Activated CD4-positive, alpha-beta T cell treated with anti-CD3 and anti-CD28 coated beads for 24 hours (primary cell): ENCODE data around the gene GIGYF2.
A peak's percentile ranks its signal among the peaks of the same experiment; 100 is the strongest.
"Not testable (repeated sequence)": the region's sequence is repeated elsewhere in the genome, so short reads cannot be mapped to it uniquely, and the experiment has no call there.

Experiments
- DNase-seq, 2 donors: peaks; one replicate each; pipeline ENCODE4 v3.0.0-alpha.2; 2020; ENCODE audit warnings: low read depth in 2 of 2

Gene GIGYF2, protein sequence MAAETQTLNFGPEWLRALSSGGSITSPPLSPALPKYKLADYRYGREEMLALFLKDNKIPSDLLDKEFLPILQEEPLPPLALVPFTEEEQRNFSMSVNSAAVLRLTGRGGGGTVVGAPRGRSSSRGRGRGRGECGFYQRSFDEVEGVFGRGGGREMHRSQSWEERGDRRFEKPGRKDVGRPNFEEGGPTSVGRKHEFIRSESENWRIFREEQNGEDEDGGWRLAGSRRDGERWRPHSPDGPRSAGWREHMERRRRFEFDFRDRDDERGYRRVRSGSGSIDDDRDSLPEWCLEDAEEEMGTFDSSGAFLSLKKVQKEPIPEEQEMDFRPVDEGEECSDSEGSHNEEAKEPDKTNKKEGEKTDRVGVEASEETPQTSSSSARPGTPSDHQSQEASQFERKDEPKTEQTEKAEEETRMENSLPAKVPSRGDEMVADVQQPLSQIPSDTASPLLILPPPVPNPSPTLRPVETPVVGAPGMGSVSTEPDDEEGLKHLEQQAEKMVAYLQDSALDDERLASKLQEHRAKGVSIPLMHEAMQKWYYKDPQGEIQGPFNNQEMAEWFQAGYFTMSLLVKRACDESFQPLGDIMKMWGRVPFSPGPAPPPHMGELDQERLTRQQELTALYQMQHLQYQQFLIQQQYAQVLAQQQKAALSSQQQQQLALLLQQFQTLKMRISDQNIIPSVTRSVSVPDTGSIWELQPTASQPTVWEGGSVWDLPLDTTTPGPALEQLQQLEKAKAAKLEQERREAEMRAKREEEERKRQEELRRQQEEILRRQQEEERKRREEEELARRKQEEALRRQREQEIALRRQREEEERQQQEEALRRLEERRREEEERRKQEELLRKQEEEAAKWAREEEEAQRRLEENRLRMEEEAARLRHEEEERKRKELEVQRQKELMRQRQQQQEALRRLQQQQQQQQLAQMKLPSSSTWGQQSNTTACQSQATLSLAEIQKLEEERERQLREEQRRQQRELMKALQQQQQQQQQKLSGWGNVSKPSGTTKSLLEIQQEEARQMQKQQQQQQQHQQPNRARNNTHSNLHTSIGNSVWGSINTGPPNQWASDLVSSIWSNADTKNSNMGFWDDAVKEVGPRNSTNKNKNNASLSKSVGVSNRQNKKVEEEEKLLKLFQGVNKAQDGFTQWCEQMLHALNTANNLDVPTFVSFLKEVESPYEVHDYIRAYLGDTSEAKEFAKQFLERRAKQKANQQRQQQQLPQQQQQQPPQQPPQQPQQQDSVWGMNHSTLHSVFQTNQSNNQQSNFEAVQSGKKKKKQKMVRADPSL (N-terminal part only)

DNA sequence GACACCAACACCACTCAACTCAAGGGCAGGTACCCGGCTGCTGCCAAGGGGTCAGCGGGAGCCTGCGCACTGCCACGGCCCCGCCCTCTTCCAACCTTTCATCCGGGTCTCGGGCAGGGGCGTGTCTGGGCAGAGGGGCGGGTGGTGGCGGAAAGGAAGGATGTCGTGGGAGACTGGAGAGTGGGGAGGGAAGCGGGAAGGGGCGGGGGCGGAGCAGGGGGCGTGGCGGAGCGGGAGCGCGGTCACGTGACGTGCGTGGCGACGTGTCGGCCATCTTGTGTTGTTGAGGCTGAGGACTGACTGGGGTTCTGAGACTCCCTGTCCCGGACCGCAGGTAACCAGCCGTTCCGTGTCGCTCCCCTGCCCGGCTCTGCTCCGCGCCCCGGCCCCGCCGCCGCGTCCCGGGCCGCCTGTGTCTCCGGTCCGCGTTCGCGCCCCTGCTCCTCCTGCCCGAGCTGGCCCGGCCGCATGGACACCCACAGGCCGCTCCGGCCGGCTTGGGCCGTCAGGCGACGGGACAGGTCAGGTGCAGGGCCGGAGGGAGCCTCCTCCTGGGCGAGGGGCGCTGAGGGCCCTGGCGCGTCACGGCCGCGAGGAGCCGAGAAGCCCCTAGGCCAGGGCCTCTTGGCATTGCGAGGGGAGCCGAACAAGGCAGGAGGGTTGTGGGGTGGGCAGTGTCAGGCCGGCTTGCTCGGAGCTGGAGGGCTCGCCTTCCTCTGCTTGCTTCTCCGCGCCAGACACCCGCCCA lies at the start of gene GIGYF2:
TSS of gene GIGYF2 (plus strand) at position 273 of the 748 bp plus-strand sequence. CDS start 37,867 bp downstream, outside the sequence.
- DNase-seq = peak; percentile 95 to 97

DNA sequence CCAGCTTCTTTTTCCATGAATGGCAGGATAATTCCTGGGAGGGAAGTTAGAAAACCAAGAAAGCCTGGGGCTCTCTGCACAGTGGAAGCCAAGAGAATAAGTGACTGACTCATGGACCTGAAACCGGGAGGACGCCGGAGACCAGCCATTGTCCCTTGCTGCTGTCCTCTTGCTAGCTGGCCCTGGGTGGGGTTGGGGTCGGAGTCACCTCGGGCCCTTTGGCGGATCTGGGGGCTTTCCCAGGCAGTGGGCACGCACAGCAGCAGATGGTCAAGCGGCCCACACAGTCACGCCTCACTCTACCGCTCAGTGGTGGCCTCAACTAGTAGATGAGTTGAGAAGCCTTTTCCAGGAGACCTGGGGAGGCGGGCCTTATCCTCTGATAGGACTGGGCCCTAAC lies 48.1 kb upstream of the GIGYF2 start:
- no peak for DNase-seq

DNA sequence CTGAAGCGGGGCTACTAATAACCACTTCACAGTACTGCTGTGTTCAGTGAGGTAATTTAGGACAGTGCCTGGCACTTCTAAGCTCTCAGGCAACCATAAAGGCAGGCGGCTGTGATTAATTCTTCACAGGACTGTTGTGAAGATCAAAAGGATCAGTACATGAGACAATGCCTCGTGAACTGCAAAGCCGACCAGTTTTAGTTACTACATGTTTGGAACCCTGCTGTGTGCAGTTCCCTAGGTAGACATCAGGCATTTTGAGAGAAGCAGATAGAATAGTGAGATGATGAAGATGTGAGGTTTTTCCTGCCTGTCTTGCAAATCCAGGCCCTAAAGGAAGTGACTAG lies 44.7 kb upstream of the GIGYF2 start:
- no peak for DNase-seq

DNA sequence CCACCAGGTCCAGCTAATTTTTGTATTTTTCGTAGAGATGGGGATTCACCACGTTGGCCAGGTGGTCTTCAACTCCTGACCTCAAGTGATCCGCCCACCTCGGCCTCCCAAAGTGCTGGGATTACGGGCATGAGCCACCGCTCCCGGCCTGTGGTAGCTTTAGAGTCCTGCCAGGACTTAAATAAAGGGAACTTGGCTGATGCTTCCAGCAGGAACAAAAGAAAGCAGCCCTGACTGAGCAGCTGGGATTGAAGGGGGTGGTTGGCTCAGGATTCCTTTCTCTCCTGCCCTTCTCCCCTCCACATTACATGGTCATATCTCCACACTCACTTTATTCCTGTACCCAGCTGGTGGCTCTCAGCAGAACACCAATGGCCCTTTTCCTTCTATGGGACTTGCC lies 43.7 kb upstream of the GIGYF2 start:
- DNase-seq = no peak

DNA sequence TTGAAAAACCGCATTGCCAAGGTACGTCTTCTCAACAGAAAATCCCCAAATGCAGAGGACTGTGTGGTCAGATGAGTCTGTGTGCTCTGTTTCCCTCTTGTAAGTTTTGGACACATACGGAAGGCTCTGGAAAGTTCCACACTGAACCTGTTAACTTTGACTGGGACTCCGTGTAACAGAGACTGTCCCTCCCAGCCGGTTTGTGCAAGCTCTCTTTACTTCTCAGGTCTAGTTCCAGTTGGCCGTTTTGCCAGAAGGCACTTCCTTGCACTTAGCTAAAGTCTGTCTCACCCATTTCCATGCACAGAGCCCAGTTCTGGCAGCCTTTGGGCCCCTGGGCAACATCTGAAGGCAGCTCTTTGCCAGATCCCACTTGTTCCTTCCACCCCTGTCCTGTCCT lies 41.7 kb upstream of the GIGYF2 start:
- DNase-seq = no peak

DNA sequence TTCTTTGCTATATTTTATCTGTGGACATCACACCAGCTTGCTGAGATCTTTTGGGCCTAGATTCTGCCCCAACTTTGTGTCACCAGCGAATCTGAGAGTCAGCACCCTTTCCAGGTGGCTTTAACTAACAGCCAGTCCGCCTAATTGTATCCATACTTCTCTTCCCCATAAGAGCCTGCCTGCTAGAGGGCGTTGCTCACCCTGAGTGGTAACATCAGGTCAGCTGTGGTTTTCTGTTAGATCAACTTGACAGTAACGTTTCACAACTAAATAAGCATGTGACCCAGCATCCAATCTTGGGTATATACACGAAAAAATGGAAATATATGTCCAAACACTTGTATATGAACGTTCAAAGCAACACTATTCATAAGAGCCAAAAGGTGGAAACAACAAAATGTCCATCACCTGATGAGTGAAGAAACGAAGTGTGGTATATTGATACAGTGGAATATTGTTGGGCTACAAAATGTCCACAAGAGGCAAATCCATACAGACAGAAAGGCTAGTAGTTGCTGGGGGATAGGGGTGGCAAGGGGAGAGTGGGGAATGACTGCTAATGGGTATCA lies 38.8 kb upstream of the GIGYF2 start:
- DNase-seq = no peak

DNA sequence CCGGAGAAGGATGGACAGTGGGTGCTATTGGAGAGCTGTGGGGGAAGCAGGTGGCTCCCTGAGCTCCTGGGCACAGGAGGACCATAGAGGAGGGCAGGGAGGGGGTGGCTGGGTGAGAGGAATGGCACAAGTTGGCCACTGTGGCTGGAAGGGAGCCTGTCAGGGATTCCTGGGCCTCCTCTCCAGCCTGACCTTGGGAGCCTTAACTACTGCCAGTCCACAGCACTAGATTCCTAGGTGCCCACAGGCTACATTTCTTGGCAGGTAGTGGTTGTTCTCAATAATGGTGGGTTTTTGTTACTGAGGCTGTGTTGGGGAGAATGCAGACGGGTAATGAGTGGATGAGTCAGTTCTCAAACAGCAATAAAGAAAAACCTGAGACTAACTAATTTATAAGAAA lies 37.8 kb upstream of the GIGYF2 start:
- no peak for DNase-seq

DNA sequence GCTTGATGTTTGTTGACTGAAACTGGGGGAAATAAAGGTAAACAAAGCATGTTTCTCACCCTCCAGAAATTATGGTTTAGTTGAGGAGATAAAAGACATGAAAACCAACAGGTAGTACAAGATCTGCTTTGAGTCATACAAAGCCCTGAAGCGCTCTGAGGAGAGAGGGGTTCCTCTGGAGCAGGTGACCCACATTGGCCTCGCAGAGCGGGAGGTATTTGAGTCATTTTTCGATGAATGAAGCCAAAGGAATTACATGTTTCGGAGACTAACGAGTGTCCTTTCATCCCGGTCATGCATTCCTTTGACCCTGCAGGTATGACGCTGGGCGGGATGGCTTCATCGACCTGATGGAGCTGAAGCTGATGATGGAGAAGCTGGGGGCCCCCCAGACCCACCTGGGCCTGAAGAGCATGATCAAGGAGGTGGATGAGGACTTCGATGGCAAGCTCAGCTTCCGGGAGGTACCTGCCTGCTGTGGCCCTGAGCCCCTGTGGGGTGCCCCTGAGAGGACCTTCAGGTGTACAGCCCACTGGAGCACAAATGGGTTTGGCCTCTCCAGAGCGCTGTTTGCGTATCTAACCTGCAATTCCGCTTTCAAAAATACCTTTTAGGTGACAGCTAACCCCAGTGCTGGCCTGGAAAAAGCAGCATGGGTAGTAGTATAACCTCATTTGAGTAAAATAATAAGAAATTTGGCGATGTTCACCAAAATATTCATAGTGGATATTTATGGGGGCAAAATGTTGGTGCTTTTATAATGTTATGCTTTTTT lies 34.5 kb upstream of the GIGYF2 start:
- no peak for DNase-seq

DNA sequence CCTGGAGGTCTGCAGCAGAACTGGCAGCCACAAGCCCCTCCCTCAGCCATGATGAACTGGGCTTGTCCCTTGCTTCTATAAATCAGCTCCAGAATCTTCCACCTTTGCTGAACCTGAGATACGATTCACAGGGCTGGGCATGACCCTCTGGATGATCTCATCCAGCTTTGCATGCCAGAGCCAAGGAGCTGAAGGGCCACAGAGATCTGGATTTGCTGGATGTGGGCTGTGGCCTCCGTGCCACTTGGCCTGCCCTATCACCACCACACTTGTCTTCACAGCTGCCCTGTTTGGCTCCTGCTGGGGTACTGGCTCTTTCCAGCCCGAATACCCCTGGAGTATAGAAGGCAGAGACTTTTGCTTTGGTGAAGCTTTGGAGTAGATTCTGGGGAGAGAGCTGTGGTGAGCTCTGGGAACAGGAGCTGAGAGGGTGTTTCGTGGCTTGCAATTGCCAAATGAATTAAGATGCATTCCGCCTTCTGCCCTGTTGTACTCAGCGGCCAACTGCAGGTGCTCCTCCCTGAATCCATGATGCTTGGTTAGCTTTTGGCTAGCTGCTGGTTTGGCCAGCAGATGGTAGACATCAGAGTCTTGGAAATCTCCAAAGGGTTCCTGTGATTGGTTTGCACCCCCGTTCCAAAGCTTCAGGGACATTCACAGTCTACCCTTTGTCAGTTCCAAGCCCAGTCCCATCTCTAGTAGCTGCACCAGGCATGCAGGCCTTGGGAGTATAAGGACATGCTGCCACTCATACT lies 30.9 kb upstream of the GIGYF2 start:
- no peak for DNase-seq

DNA sequence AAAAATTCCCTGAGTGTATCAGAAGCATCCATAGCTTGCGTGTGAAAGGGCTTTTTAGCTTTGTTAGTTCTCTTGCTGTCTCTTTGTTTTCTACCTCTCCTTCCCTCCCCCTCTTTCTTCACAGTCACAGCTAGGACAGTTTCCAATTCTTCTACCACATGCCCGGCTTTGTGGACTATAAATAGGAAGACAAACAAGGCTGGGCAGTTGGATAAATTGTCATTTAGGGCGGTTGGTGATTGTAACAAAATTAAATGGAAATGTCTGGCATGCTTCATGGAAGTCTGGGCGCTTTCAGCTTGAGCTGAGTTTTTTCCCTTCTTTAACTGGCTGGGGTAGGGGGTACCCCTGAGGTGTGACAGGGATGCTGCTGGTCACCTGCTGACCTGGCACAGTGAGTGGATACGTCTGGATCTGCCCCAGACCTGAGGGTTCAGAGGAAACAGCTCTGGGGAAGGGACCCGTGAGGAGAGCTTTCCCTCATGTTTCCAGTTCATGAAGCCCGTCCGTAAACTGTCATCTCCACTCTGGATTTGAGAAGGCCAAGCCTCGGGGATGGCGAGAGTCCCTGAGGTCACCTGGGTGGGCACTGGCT lies 29.0 kb upstream of the GIGYF2 start:
- no peak for DNase-seq

DNA sequence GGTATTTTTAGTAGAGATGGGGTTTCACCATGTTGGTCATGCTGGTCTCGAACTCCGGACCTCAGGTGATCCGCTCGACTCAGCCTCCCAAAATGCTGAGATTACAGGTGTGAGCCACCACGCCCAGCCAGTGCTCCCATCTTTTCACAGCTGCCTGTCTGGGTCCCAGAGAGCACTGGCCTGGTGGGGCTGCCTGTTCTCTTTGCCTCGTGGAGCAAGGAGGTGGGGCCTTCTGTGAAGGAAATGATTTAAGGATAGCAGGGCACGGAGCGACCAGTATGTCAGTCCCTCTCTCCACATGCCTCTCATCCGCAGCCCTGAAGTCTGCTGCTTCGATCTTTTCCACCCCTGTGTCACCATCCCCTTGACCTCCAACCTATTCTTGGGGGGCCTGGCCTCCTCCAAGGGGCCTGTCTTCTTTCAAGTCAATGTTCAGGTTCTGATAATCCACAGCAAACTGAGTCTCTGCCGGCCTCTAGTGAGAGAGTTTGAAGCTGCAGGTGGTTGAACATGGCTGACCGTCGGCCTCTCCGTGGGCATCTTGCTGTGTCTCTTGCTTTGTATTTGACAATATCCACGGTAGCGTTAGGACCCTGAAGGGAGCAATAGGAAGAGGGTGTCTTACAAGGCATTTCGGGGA lies 28.2 kb upstream of the GIGYF2 start:
- DNase-seq = no peak

DNA sequence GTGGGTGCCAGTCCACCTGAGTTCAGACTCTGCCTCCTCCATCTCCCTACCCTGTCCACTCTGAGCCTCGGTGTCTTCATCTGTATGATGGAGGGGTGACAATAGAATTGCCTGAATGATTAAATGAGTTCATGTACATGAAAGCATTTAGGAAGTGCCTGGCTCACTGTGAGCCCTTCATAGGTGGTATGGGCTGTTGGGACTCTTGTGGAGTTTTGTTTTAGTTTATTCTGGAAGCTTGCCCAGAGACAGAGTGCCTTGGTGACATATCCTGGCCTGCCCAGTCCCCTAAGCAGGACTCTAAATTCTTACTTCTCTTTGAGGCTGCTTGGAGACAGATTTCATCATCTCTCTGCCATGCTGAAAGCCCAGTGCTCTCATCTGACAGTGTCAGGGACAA lies 24.5 kb upstream of the GIGYF2 start:
- no peak for DNase-seq

DNA sequence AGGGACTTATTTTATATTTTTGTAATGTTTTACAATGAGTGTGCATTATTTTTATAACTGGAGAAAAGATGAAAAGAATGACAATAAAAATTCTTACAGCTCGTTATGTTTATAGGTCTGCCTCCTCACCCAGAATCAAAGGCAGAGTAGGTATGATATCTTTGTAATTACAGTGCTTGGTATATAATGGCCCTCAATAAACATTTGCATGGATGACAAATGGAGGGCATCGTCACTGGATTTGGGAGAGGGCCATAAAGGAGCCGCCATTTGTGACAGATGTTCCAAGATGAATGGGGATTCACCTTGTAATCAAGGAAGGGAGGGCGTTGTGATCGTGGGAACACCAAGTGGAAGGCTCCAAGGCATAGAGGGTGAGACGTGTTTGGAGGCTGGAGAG lies 22.6 kb upstream of the GIGYF2 start:
- no peak for DNase-seq

DNA sequence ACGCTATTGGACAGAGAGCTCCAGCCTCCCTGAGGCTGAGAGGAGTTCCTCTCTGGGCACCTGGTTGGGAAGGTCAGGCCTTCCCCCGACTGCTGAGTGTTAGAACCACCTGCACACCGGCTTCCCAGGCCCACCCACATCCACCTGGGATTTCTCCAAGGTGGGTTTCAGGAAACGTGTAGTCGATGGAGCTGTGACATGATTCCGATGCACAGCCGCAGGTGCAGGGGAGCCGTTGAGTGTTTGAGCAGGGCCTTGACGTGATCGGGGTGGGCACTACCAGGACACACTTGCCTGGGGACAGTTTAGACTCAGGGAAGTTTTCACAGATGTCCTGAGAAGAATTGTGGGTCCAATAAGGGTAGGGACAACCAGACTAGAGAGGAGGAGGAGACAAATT lies 21.8 kb upstream of the GIGYF2 start:
- no peak for DNase-seq

DNA sequence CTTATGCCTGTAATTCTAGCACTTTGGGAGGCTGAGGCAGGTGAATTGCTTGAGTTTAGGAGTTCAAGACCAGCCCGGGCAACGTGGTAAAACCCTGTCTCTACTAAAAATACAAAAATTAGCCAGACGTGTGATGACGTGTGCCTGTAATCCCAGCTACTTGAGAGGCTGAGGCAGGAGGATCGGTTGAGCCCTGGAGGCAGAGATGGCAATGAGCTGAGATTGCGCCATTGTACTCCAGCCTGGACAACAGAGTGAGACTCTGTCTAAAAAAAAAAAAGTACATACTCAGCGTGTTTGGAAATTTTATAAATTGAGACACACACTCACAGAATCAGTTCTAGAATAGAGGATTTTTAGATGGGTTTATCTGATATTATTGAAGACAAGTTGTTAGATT lies 17.1 kb upstream of the GIGYF2 start:
- no peak for DNase-seq

DNA sequence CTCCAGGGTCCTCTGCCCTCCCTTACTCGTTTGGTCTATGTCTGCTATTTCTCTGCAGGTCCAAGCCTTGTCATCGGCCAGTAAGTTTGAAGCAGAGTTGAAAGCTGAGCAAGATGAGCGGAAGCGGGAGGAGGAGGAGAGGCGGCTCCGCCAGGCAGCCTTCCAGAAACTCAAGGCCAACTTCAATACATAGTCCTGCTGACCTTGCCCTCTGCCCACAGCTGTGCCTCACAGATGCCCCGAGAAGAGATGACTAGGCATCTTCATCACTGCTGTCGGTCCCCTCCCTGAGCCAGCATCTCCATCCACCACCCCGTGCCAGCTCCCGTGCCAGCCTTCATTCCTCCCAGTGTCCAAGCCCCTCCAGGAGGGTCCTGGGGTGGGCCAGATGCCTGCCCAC lies 15.6 kb upstream of the GIGYF2 start:
- DNase-seq = no peak

DNA sequence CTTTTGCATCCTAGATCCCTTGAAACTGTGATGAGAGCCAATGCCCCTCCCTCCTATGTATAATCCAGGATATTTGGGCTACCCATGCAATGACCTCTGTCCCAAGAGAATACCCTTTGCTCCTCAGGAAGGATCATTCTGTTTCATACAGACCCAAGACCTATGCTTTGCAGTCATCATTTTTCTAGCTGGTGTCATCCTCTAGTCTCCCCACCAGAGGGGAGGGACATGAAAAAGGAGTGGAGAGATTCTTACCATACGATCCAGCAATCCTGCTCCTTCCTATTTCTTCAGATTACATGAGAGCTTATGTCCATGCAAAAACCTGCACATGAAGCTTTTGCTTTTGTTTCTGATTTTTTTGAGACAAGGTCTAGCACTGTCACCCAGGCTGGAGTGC lies 13.8 kb upstream of the GIGYF2 start:
- DNase-seq = no peak

DNA sequence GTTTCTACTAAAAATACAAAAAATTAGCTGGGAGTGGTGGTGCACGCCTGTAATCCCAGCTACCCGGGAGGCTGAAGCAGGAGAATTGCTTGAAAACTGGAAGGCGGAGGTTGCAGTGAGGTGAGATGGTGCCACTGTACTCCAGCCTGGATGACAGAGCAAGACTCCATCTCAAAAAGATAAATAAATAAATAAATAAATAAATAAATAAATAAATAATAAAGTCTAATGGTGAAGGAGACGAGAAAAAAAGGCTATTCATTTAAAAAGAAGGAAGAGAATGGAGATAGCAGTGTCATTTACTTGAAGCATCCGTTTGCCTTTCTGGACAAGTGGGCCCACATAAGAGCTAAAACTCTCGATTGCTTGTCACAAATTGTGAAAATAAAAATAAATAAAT lies 11.7 kb upstream of the GIGYF2 start:
- DNase-seq = not testable (repeated sequence)
